Measurements from ENCODE around the gene RADX.

DNA sequence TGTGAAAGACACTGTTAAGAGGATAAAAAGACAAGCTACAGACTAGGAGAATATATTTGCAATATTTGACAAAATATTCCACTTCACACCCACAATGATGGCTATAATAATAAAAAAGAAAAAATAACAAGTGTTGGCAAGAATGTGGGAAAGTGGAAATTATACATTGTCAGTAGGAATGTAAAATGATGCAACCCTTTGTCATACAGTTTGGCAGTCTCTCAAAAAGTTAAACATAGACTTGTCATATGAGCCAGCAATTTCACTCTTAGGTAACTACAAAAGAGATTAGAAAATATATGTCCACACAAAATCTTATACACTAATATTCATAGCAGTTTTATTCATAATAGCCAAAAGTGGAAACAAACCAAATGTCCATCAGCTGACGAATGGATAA is 5.2 kb upstream of the RADX start:
- TF ChIP-seq, protein P1, sequence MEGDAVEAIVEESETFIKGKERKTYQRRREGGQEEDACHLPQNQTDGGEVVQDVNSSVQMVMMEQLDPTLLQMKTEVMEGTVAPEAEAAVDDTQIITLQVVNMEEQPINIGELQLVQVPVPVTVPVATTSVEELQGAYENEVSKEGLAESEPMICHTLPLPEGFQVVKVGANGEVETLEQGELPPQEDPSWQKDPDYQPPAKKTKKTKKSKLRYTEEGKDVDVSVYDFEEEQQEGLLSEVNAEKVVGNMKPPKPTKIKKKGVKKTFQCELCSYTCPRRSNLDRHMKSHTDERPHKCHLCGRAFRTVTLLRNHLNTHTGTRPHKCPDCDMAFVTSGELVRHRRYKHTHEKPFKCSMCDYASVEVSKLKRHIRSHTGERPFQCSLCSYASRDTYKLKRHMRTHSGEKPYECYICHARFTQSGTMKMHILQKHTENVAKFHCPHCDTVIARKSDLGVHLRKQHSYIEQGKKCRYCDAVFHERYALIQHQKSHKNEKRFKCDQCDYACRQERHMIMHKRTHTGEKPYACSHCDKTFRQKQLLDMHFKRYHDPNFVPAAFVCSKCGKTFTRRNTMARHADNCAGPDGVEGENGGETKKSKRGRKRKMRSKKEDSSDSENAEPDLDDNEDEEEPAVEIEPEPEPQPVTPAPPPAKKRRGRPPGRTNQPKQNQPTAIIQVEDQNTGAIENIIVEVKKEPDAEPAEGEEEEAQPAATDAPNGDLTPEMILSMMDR (IDR thresholded peaks at IDR 0.05), result no peak
- TF ChIP-seq POLR2A (IDR thresholded peaks at IDR 0.05) (no peak), POLR2AphosphoS5 (IDR thresholded peaks at IDR 0.05) (no peak)

All from prostate gland (tissue), 2 donors.